Vagina (tissue), 2 donors: ENCODE measurements around the gene SLC39A2. TPM values are rescaled to one million over a fixed set of nuclear protein-coding genes. Genes with fewer than 3 reads are reported as not detected.
A peak's percentile ranks its signal among the peaks of the same experiment; 100 is the strongest.
"Not testable (repeated sequence)": the region's sequence is repeated elsewhere in the genome, so short reads cannot be mapped to it uniquely, and the experiment has no call there.

Experiments
- DNase-seq, 2 donors: peaks; one replicate each; pipeline ENCODE4 v3.0.0-alpha.2; 2017; ENCODE audit errors: extremely low spot score in 2 of 2
- H3K27ac ChIP-seq: fragments of 200-600 bp; sonication (generic); one replicate; pipeline ENCODE4 v1.5.1; 2019
- H3K27me3 ChIP-seq: fragments of 200-600 bp; sonication (generic); one replicate; pipeline ENCODE4 v1.5.1; 2019
- H3K36me3 ChIP-seq, 2 donors: fragments of 200-600 bp; sonication (generic); one replicate each; pipeline ENCODE4 v1.5.1; 2017 to 2019
- H3K4me1 ChIP-seq: fragments of 200-600 bp; sonication (generic); one replicate; pipeline ENCODE4 v1.5.1; 2019
- H3K4me3 ChIP-seq, 2 donors: fragments of 200-600 bp; sonication (generic); 1 replicate in 1 of 2; 2 replicates in 1 of 2; pipeline ENCODE4 v1.5.1; 2016 to 2019
- H3K9me3 ChIP-seq: fragments of 200-600 bp; sonication (generic); one replicate; pipeline ENCODE4 v1.5.1; 2019
- CTCF ChIP-seq, 3 experiments: fragments of 450-650 bp in 2 of 3; fragments of 200-600 bp in 1 of 3; sonication (generic) in 1 of 3; IDR thresholded peaks; one replicate each; pipeline ENCODE4 v1.5.1; 2017 to 2019; ENCODE audit warnings: antibody characterized with exemption in 3 of 3, mild to moderate bottlenecking in 2 of 3, moderate library complexity in 2 of 3
- POLR2A ChIP-seq, 2 donors: fragments of 450-650 bp; IDR thresholded peaks; one replicate each; pipeline ENCODE4 v1.6.1; 2017; ENCODE audit warnings: antibody characterized with exemption in 2 of 2, mild to moderate bottlenecking in 2 of 2, moderate library complexity in 2 of 2
- POLR2AphosphoS5 ChIP-seq, 2 donors: sonication (generic); formaldehyde crosslinking; IDR thresholded peaks; one replicate each; pipeline ENCODE4 v1.9.0; 2017; ENCODE audit warnings: antibody characterized with exemption in 2 of 2, mild to moderate bottlenecking in 2 of 2, low read depth in 1 of 2; ENCODE audit not compliant: insufficient read depth in 1 of 2
- intact Hi-C: fragments of 100-400 bp; cut with DNase I; formaldehyde crosslinking; loops from one replicate; pipeline ENCODE4 v1.15.1; 2023
- total RNA-seq: library from RNA; depleted of rRNA; stranded (reverse); fragments of >200 nt; gene quantifications from one replicate; pipeline ENCODE4 v1.2.3, GENCODE V29; 2016

Gene SLC39A2
- total RNA-seq, 1 donor from 2014 or later: 5.4 TPM

GRCh38 chr14:20978687-20979086, 20.4 kb upstream of the SLC39A2 start:
- TF ChIP-seq POLR2AphosphoS5 (IDR thresholded peaks at IDR 0.05; ENCODE audit: insufficient read depth in 1 of 2, low read depth in 1 of 2): no peak
- TF ChIP-seq POLR2A (IDR thresholded peaks at IDR 0.05): no peak
- no peak for TF ChIP-seq CTCF (IDR thresholded peaks at IDR 0.05)
- Histone ChIP-seq H3K36me3 (no peaks in the 10 kb centered on the region), H3K9me3 (no peaks in the 10 kb centered on the region), H3K4me3 (no peak overlapping the region), H3K4me1 (no peaks in the 10 kb centered on the region), H3K27ac (no peak overlapping the region), H3K27me3 (no peaks in the 10 kb centered on the region)
- DNase-seq: no peak
- intact Hi-C loops: no loop called here

GRCh38 chr14:20980906-20981305, 18.2 kb upstream of the SLC39A2 start:
- H3K9me3 ChIP-seq: no peaks in the 10 kb centered on the region
- H3K36me3 ChIP-seq: no peaks in the 10 kb centered on the region
- no peak overlapping the region for H3K4me3 ChIP-seq
- H3K4me1 ChIP-seq: no peaks in the 10 kb centered on the region
- no peak overlapping the region for H3K27ac ChIP-seq
- H3K27me3 ChIP-seq: no peaks in the 10 kb centered on the region
- intact Hi-C loops: no loop called here
- TF ChIP-seq POLR2AphosphoS5 (IDR thresholded peaks at IDR 0.05; ENCODE audit: insufficient read depth in 1 of 2, low read depth in 1 of 2) (no peak), CTCF (IDR thresholded peaks at IDR 0.05) (no peak), POLR2A (IDR thresholded peaks at IDR 0.05) (no peak)
- DNase-seq: no peak

GRCh38 chr14:20982646-20983369, 16.3 kb upstream of the SLC39A2 start:
- Histone ChIP-seq H3K4me1 (peaks cover 14% of the 10 kb centered on the region), H3K27ac (no peak overlapping the region), H3K9me3 (no peaks in the 10 kb centered on the region), H3K36me3 (no peaks in the 10 kb centered on the region), H3K27me3 (no peaks in the 10 kb centered on the region), H3K4me3 (no peak overlapping the region)
- DNase-seq: no peak
- intact Hi-C loops: no loop called here
- no peak for TF ChIP-seq POLR2AphosphoS5 (IDR thresholded peaks at IDR 0.05; ENCODE audit: insufficient read depth in 1 of 2, low read depth in 1 of 2)
- no peak for TF ChIP-seq CTCF (IDR thresholded peaks at IDR 0.05)
- TF ChIP-seq POLR2A (IDR thresholded peaks at IDR 0.05): no peak

GRCh38 chr14:20985650-20986049, 13.4 kb upstream of the SLC39A2 start:
- H3K27ac ChIP-seq, H3K4me3 ChIP-seq, H3K27me3 ChIP-seq, H3K36me3 ChIP-seq, DNase-seq, H3K9me3 ChIP-seq, intact Hi-C loops: not testable (repeated sequence)
- H3K4me1 ChIP-seq: peaks cover 31% of the 10 kb centered on the region

- intact Hi-C loops: no loop called here
- H3K4me1 ChIP-seq: peaks cover 43% of the 10 kb centered on the region
- H3K4me3 ChIP-seq: no peak overlapping the region
- H3K27me3 ChIP-seq: no peaks in the 10 kb centered on the region
- no peak for DNase-seq
- peaks cover 0 to 4% of the 10 kb centered on the region in 2 donors for H3K36me3 ChIP-seq
- no peaks in the 10 kb centered on the region for H3K9me3 ChIP-seq
- TF ChIP-seq POLR2AphosphoS5 (IDR thresholded peaks at IDR 0.05; ENCODE audit: insufficient read depth in 1 of 2, low read depth in 1 of 2): peak in 1 of 2 donors; percentile 85
- no peak for TF ChIP-seq CTCF (IDR thresholded peaks at IDR 0.05)
- TF ChIP-seq POLR2A (IDR thresholded peaks at IDR 0.05): no peak
- peak overlapping the region; percentile 41 for H3K27ac ChIP-seq
These were observed 12.3 kb upstream of the SLC39A2 start for GRCh38 chr14:20986811-20987210.
